22Rv1 (cell line): Measurements from ENCODE around the gene NUTM2G.

Source experiments
- CTCF ChIP-seq: fragments of 450-650 bp; IDR thresholded peaks from 2 replicates; pipeline ENCODE4 v1.5.1; 2017; ENCODE audit warnings: mild to moderate bottlenecking
- ZFX ChIP-seq: fragments of 450-650 bp; IDR thresholded peaks from 2 replicates; pipeline ENCODE4 v1.6.1; 2017; ENCODE audit warnings: antibody characterized with exemption, borderline replicate concordance

- TF ChIP-seq ZFX (no peak), CTCF (no peak)
These were observed 44.7 kb upstream of the NUTM2G start for GRCh38 chr9:96883922-96884321.
